HCEC 1CT (cell line): ENCODE results near the gene XCL2.
"Not testable (repeated sequence)": the region's sequence is repeated elsewhere in the genome, so short reads cannot be mapped to it uniquely, and the experiment has no call there.

ENCODE experiments used
- DNase-seq: peaks from one replicate; pipeline ENCODE4 v3.0.0-alpha.2; 2017

XCL2 gene

DNA sequence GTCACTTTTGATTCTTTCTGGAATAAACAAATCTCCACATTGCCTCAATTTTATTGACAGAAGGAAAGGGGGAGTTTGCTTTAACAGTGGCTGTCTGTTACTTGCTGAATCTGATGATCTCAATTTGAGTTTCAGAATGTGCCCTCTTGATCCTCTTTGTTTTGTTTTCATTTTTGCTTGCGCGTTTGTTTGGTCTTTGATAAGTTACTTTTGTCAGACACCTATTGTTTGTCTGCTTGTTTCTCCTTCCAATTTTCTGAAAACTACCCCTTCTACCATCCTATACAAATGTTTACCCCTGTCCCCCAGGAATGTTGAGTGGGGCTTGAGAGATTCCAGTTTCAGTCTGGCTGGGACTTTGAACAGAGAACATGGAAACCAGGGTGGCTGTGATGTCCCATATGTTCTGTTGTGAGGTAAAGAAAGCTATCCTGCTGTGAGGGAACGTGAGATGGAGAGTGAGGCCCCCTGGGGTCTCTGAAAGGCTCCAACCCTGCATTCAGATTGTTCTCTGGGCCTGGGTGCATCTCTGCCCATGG, 11.8 kb upstream of the XCL2 start:
- DNase-seq = no peak

DNA sequence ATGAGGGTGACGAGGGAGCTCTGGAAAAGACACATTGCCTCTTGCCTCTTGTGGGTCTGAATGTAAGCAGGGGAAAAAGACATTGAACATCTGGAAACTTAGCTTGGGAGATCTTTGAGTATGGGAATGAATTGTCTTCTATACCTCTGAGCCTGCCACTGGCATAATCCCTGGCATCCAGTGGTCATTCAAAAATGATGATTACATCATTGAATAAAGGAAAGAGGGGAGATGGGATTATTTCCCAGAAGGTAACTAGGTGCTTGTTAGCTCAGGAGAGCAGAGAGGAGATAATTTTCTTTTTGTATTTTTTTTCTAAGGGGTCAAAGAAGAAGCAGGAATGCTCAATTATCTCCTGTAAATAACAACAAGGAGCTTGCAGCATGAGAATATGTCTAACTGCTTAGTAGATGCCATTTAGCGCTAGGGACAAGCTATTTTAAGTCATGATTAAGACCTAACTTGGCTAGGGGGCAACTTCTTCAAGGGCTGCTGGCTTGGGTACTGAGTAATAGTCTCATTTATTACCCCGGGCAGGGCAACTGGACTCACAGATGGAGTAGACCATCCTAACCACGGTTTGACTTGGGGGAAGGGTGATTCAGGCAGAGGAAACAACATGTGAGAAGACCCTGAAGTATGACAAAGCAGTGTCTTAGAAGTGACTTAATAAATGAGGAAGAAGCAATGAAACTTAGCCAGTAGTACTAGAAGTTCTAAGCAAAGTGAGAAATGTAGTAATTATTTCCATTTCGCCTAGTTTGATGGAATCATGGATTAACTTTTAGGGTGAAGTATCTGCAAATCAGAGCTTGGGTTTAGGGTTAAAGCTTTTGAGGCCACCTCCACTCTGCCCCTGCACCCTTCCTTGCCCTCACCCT, 11.0 kb upstream of the XCL2 start:
- no peak for DNase-seq

DNA sequence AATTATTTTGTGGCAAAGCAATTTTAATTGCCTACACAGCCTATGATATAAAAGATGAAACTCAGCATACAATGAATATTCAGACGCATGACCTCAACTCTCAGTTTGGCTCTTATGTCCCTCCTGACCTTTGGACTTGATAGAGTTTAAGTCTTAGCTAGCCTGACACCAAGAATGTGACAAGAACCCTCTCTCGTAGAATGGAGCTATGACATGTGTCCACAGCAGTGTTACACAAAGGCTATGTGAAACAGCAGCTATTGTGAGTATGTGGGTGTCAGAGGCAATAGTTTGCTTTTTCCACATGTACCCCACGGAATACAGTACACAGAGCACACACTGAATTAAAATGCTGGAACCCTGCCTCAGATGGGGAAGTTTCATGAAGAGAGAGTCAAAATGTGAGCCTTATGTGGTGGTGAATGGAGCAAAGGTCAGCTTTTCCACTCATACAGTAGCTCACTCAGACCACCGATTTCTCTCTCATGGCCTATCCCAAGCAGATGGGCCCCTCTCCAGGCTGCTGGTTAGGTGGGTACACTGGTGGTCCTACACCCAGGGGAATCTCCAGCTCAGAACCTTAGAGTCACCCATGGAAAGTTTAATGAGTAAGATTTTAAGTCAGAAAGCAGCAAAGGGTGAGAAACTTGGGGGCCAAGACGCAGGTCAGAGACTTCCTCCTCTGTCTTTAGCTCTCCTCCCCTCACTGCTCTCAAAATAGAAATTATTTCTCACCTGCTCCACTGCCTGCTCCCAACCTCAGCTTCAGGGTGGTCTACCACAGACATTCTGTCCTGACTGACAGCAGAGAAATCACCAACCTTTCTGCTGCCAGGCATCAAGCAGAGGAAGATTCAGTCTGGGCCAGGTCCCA, 10.1 kb upstream of the XCL2 start:
- no peak for DNase-seq

DNA sequence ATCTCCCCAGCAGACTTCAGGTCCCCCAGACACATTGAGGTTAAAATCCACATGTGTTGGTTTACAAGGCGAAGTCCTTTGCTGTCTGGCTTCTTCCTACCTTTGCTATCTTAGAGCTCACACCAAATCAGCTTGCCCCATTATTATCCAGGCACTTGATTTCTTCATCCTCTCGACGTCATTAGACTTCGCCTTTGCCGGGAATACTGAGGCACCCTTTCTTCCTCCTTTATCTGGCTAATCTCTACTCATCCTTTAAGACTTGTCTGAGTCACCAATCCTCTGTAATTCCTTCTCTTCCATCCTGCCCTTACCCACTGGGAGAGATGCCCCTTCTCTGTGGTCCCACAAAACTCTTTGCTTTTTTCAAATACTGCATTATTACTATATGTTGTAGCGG, 9.2 kb upstream of the XCL2 start:
- no peak for DNase-seq

DNA sequence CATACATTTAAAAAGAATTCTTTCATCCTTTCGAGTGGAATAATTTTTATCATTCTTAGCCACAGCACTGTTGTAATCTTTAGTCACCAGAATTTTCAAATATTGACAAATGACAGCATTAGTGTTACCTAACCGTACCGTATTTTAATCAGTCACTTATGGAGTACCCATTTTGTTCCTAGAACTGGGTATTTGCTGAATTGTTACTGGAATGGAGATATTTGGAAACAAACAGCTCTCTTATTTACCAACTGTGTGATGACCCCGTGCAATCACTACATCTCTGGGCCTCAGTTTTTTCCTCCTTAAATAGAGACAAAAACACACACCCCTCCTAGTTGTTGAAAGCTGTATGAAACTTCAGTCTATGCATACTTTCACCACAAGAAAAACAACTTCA, 7.9 kb upstream of the XCL2 start:
- no peak for DNase-seq

GRCh38 chr1:168550971-168551370, 7.2 kb upstream of the XCL2 start:
- DNase-seq = peak; percentile 2

DNA sequence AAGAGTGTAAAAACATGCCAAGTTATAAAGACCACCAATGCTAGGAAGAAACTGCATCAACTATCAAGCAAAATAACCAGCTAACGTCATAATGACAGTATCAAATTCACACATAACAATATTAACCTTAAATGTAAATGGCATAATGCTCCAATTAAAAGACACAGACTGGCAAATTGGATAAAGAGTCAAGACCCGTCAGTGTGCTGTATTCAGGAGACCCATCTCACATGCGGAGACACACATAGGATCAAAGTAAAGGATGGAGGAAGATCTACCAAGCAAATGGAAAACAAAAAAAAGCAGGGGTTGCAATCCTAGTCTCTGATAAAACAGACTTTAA, 2.7 kb upstream of the XCL2 start:
- not testable (repeated sequence) for DNase-seq

DNA sequence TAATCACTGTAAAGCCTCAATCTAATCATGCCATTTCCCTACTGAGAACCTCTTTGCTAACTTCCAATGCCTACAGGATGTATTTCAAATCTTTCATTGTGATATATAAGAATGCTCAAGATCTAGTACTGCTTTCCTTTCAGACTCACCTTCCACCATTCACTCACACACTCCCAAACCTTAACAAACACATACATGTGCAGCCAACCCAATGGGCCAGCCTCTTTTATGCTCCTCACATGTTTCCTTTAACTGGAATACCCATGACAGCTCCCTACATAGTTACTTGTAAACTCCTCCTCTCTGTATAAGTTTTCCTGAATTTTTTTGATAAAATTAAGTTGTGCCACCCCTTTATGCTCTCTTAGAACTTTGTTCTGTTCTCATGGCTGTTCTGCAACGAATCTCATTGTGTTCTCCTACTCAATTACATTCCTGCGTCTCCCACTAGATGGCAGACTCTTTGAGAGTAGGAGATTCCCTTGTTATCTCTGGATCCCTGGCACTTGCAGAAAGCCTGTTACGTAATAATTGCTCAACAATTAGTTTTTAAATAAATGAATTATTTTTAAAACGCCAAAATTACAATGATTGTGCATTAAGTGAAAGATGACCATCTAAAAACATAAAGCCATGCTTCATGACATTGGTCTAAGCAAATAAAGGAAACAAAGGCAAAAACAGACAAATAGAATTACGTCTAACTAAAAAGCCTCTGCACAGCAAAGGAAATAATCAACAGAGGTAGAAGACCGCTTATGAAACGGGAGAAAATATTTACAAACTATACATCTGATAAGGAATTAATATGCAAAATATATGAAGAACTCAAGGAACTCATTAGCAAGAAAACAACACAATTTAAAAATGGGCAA, 2.1 kb upstream of the XCL2 start:
- DNase-seq = peak; percentile 65

- not testable (repeated sequence) for DNase-seq
These were observed 819 bp downstream of the XCL2 start for GRCh38 chr1:168542978-168543377.

GRCh38 chr1:168540798-168541197, 3.0 kb downstream of the XCL2 start:
- DNase-seq = not testable (repeated sequence)

DNA sequence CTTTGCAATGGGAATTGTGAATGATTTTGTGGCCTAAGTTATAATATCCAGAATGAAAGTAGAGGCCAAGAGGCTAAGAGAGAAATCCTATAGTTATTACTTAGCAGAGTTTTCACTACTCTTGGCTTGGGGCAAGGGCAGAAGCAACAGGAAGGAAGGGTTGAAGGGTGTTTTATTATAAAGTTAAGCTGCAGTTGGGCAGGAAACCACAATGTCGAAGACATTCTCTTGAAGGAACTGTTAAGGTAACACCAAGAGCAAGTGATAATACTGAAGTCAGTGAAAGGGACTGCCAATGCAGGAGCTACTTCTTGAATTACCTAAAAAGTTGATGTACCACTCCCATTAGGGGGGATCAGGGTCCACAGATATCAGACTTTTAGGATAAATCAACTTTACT, 8.3 kb downstream of the XCL2 start:
- no peak for DNase-seq

GRCh38 chr1:168531615-168532345, 12.0 kb downstream of the XCL2 start:
- DNase-seq = no peak

DNA sequence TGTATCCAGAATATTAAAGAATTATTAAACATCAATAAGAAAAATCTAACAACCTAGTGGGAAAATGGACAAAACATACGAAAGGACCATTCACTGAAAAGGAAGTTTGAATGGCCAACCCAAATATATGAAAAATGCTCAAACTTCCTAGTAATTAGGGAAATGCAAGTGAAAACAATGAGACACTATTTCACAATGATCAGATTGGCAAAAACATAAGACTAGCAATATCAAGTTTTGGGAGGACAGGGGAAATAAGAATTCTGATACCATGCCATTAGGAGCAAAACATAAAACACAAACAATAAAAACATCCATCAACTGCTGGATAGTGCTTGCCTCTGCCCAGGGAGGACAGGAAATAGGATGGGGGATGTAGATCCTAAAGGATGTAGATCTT, 14.3 kb downstream of the XCL2 start:
- no peak for DNase-seq

DNA sequence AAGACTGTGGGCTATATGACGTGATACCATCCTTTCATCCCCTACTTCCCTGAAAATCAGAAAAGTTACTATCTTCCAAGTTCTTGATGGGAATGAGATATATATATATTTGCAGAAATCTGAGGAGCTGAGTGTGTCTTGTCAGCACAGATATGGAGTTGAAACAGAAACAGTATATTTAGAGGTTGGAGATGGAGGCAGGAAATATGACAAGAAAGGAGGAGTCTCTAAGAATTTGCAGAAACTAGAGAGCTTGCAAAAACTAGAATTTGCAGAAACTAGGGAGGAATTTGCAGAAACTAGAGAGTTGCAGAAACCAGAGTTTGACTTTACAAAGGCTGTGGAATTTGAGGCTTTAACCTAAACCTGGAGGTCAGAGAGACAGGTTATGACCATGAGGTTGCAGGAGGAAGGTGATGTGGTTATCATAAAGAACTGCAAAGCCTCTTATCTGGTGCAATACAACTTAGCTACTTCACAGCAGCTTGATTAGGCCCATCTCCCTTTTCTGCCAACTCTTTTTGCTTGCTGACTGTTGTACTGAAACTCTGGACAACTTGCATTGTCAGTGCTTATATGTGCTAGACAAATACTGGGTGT, 22.3 kb downstream of the XCL2 start:
- DNase-seq = no peak

DNA sequence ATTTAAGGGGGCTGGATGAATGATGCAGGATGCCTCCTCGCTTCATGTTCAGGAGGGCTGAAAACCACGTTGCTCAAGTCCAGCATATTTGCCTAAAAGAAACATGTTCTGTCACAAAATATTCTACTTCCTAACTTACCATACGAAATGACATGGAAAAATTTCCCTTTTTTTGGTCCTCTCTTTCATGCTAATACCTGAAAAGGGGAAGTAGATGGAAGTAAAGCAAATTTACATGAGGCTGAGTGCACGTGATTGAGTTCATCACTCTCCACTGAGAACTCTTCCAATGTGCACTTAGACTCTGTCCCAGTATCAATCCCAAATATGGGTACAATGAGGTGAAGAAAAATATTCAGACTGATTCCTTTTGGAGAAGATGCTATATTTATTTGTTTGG, 23.0 kb downstream of the XCL2 start:
- DNase-seq = no peak

- no peak for DNase-seq
These were observed 23.6 kb downstream of the XCL2 start for GRCh38 chr1:168520052-168520751.

DNA sequence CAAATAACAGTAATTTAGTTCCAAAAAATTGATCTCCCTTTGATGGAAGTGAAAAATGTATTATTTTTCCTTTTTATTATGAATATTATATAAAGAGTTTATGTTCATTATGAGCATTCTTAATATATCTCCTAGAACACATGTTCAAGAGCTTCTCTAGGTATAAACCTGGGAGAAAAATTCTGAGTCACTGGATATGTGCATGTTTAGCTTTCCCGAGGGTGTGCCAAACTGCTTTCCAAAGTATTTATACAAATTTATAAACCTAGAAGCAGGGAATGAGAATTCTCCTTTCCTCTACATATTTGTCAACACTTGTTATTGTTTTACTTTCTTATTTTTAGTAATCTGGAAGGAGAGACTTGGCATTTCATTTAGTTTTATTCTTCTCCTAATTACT, 25.0 kb downstream of the XCL2 start:
- no peak for DNase-seq

- no peak for DNase-seq
These were observed 25.6 kb downstream of the XCL2 start for GRCh38 chr1:168518201-168518689.

GRCh38 chr1:168514455-168514854, 29.3 kb downstream of the XCL2 start:
- no peak for DNase-seq

GRCh38 chr1:168513656-168514404, 30.0 kb downstream of the XCL2 start:
- no peak for DNase-seq
